Transverse colon (tissue), 4 donors: ENCODE measurements around the gene ARHGAP24.

Experiments used
- CTCF ChIP-seq, 5 experiments: fragments of 200-600 bp in 3 of 5; fragments of 450-650 bp in 2 of 5; sonication (generic) in 3 of 5; IDR thresholded peaks; 1 replicate in 2 of 5; 2 replicates in 3 of 5; pipeline ENCODE4 v1.5.1; 2016 to 2017; ENCODE audit warnings: antibody characterized with exemption in 5 of 5, inconsistent platforms in 3 of 5, mild to moderate bottlenecking in 2 of 5, moderate library complexity in 1 of 5
- EP300 ChIP-seq: sonication (generic); formaldehyde crosslinking; IDR thresholded peaks from one replicate; pipeline ENCODE4 v1.6.1; 2017; ENCODE audit warnings: antibody characterized with exemption, low read depth
- POLR2A ChIP-seq: fragments of 450-650 bp; IDR thresholded peaks from one replicate; pipeline ENCODE4 v1.6.1; 2016; ENCODE audit warnings: antibody characterized with exemption, mild to moderate bottlenecking, moderate library complexity
- POLR2AphosphoS5 ChIP-seq, 3 donors: sonication (generic); formaldehyde crosslinking; IDR thresholded peaks; one replicate each; pipeline ENCODE4 v1.6.1; 2016; ENCODE audit warnings: antibody characterized with exemption in 3 of 3

DNA sequence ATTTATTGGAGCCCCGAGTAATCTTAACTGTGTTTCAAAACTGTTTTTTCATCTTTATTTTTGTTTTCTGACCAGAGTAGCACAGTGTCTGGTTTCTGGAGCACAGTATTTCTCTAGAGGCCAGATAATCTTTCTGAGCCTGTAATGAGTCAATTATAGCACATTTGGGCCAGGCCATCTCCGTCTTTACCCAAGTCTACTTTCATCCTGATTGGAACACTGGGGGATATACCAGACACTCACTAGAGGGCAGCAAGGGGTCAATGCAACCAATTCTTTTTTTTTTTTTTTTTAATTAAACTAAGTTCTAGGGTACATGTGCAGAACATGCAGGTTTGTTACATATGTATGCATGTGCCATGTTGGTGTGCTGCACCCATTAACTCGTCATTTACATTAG is 282.0 kb downstream of the ARHGAP24 start:
- TF ChIP-seq POLR2A (no peak), POLR2AphosphoS5 (IDR thresholded peaks at IDR 0.05) (no peak), CTCF (IDR thresholded peaks at IDR 0.05) (peak; percentile 20 to 46 (median 31)), EP300 (no peak)
